ENCODE results near the gene HOXA13. TPM values are rescaled to one million over a fixed set of nuclear protein-coding genes. Genes with fewer than 3 reads are reported as not detected.

HOXA13 gene
- total RNA-seq, 5 donors from 2014 or later (not counting 1 experiment from before 2014, with no cell fraction given), result not detected

- no peak for ATAC-seq (replicated peaks in 1 of 4)
- Mint-ChIP-seq H3K27me3 (peaks cover 85 to 91% of the 10 kb centered on the region in 2 donors), H3K36me3 (no peaks in the 10 kb centered on the region), H3K9me3 (no peaks in the 10 kb centered on the region), H3K27ac (no peak overlapping the region), H3K4me3 (peak overlapping the region in 1 of 3 donors; percentile 71), H3K4me1 (peaks cover 18 to 23% (median 20%) of the 10 kb centered on the region in 3 donors)
- CTCF ChIA-PET, result interaction anchor here (0.6 to 1.4 kb wide), 7 partner anchors 9 to 810 kb away, joined by 3 to 7 read pairs (median 3); partner anchors contain the start of gene HOXA13 (in 1 of the 2)
- WGBS (ENCODE audit: insufficient coverage), result 40% methylated on average over 10 of the region's 11 CpGs
- H3K27me3 ChIP-seq (replicated peaks in 1 of 2; ENCODE audit: control insufficient read depth in 2 of 2, extremely low read depth in 1 of 2, insufficient read depth in 2 of 2, low read length in 1 of 2), result peaks cover 26 to 81% of the 10 kb centered on the region in 2 experiments
- no peak overlapping the region for H3K27ac ChIP-seq (ENCODE audit: low read length)
- H3K36me3 ChIP-seq (ENCODE audit: control insufficient read depth in 2 of 2, extremely low read depth in 1 of 2, insufficient read depth in 1 of 2, low read length in 1 of 2), result no peaks in the 10 kb centered on the region
- H3K4me1 ChIP-seq (ENCODE audit: control insufficient read depth in 1 of 2, extremely low read depth in 1 of 2, insufficient read depth in 2 of 2, low read length in 2 of 2), result peaks cover 2 to 28% of the 10 kb centered on the region in 2 experiments
- H3K9me3 ChIP-seq, result no peaks in the 10 kb centered on the region
- DNase-seq, result no peak
- POLR2A ChIA-PET, result no interaction called here
- peak overlapping the region in 1 of 2 donors; percentile 46 for H3K4me3 ChIP-seq (ENCODE audit: control insufficient read depth in 1 of 2, extremely low read depth in 1 of 2, low read length in 1 of 2)
Observed at GRCh38 chr7:27209933-27210440, 10.1 kb upstream of the HOXA13 start.

- no peak overlapping the region for H3K27ac ChIP-seq (ENCODE audit: low read length)
- H3K4me1 Mint-ChIP-seq, result peaks cover 27 to 33% (median 27%) of the 10 kb centered on the region in 3 donors
Observed at GRCh38 chr7:27208998-27209397, 9.1 kb upstream of the HOXA13 start.

GRCh38 chr7:27207348-27207985 is 7.6 kb upstream of the HOXA13 start:
- H3K36me3 Mint-ChIP-seq, result no peaks in the 10 kb centered on the region
- Histone ChIP-seq H3K27me3 (replicated peaks in 1 of 2; ENCODE audit: control insufficient read depth in 2 of 2, extremely low read depth in 1 of 2, insufficient read depth in 2 of 2, low read length in 1 of 2) (peaks cover 41 to 79% of the 10 kb centered on the region in 2 experiments), H3K4me1 (ENCODE audit: control insufficient read depth in 1 of 2, extremely low read depth in 1 of 2, insufficient read depth in 2 of 2, low read length in 2 of 2) (peaks cover 2 to 24% of the 10 kb centered on the region in 2 experiments), H3K9me3 (no peaks in the 10 kb centered on the region), H3K36me3 (ENCODE audit: control insufficient read depth in 2 of 2, extremely low read depth in 1 of 2, insufficient read depth in 1 of 2, low read length in 1 of 2) (no peaks in the 10 kb centered on the region), H3K4me3 (ENCODE audit: control insufficient read depth in 1 of 2, extremely low read depth in 1 of 2, low read length in 1 of 2) (no peak overlapping the region), H3K27ac (ENCODE audit: low read length) (no peak overlapping the region)
- H3K27me3 Mint-ChIP-seq, result peaks cover 87 to 93% of the 10 kb centered on the region in 2 donors
- ATAC-seq (replicated peaks in 1 of 4) (no peak), DNase-seq (no peak)
- H3K9me3 Mint-ChIP-seq, result no peaks in the 10 kb centered on the region
- H3K4me3 Mint-ChIP-seq, result no peak overlapping the region
- ChIA-PET POLR2A (no interaction called here), CTCF (interaction anchor here in 1 of 2 donors (0.5 to 0.6 kb wide), 2 partner anchors 122 to 286 kb away, joined by 3 read pairs; no protein-coding TSS in a partner anchor)
- WGBS (ENCODE audit: insufficient coverage), result no CpG with 5 or more reads among the region's 7 CpGs
- peaks cover 27 to 31% (median 31%) of the 10 kb centered on the region in 3 donors for H3K4me1 Mint-ChIP-seq
- no peak overlapping the region for H3K27ac Mint-ChIP-seq

More at GRCh38 chr7:27208998-27209397, 9.1 kb upstream of the HOXA13 start:
- Mint-ChIP-seq H3K4me3 (no peak overlapping the region), H3K9me3 (no peaks in the 10 kb centered on the region), H3K27ac (no peak overlapping the region), H3K27me3 (peaks cover 87 to 92% of the 10 kb centered on the region in 2 donors), H3K36me3 (no peaks in the 10 kb centered on the region)
- 90% methylated on average over 2 of the region's 4 CpGs for WGBS (ENCODE audit: insufficient coverage)
- H3K9me3 ChIP-seq, result no peaks in the 10 kb centered on the region
- no peaks in the 10 kb centered on the region for H3K36me3 ChIP-seq (ENCODE audit: control insufficient read depth in 2 of 2, extremely low read depth in 1 of 2, insufficient read depth in 1 of 2, low read length in 1 of 2)
- H3K27me3 ChIP-seq (replicated peaks in 1 of 2; ENCODE audit: control insufficient read depth in 2 of 2, extremely low read depth in 1 of 2, insufficient read depth in 2 of 2, low read length in 1 of 2), result peaks cover 33 to 81% of the 10 kb centered on the region in 2 experiments
- peaks cover 2 to 33% of the 10 kb centered on the region in 2 experiments for H3K4me1 ChIP-seq (ENCODE audit: control insufficient read depth in 1 of 2, extremely low read depth in 1 of 2, insufficient read depth in 2 of 2, low read length in 2 of 2)
- ChIA-PET POLR2A (interaction anchor here in 1 of 2 donors (0.8 kb wide), 1 partner anchor 491 kb away, joined by 15 read pairs; no protein-coding TSS in a partner anchor), CTCF (interaction anchor here (0.6 to 1.4 kb wide), 7 partner anchors 9 to 812 kb away, joined by 3 to 6 read pairs (median 4); partner anchors contain the start of gene HOXA13 (in 1 of the 2))
- ATAC-seq (replicated peaks in 1 of 4) (no peak), DNase-seq (no peak)
- H3K4me3 ChIP-seq (ENCODE audit: control insufficient read depth in 1 of 2, extremely low read depth in 1 of 2, low read length in 1 of 2), result no peak overlapping the region

- Mint-ChIP-seq H3K4me1 (peaks cover 40 to 46% (median 41%) of the 10 kb centered on the region in 3 donors), H3K27me3 (peaks cover 87 to 94% of the 10 kb centered on the region in 2 donors), H3K27ac (peak overlapping the region in 1 of 2 donors; percentile 17), H3K9me3 (no peaks in the 10 kb centered on the region), H3K36me3 (no peaks in the 10 kb centered on the region), H3K4me3 (peak overlapping the region in 1 of 3 donors; percentile 57)
- no peak overlapping the region for H3K27ac ChIP-seq (ENCODE audit: low read length)
- no peaks in the 10 kb centered on the region for H3K36me3 ChIP-seq (ENCODE audit: control insufficient read depth in 2 of 2, extremely low read depth in 1 of 2, insufficient read depth in 1 of 2, low read length in 1 of 2)
- ChIA-PET POLR2A (no interaction called here), CTCF (interaction anchor here in 1 of 2 donors (0.5 kb wide), 1 partner anchor 59 kb away, joined by 3 read pairs; no protein-coding TSS in a partner anchor)
- WGBS (ENCODE audit: insufficient coverage), result 5% methylated on average over 33 of the region's 52 CpGs
- ATAC-seq (replicated peaks in 1 of 4), result no peak
- no peak for DNase-seq
- H3K4me1 ChIP-seq (ENCODE audit: control insufficient read depth in 1 of 2, extremely low read depth in 1 of 2, insufficient read depth in 2 of 2, low read length in 2 of 2), result peaks cover 6 to 39% of the 10 kb centered on the region in 2 experiments
- peaks cover 36 to 85% of the 10 kb centered on the region in 2 experiments for H3K27me3 ChIP-seq (replicated peaks in 1 of 2; ENCODE audit: control insufficient read depth in 2 of 2, extremely low read depth in 1 of 2, insufficient read depth in 2 of 2, low read length in 1 of 2)
- H3K4me3 ChIP-seq (ENCODE audit: control insufficient read depth in 1 of 2, extremely low read depth in 1 of 2, low read length in 1 of 2), result peak overlapping the region in 1 of 2 donors; percentile 1
- H3K9me3 ChIP-seq, result no peaks in the 10 kb centered on the region
Observed at GRCh38 chr7:27205325-27206280, 5.7 kb upstream of the HOXA13 start.

- POLR2A ChIA-PET, result no interaction called here
- Mint-ChIP-seq H3K4me1 (peaks cover 39 to 45% (median 40%) of the 10 kb centered on the region in 3 donors), H3K27me3 (peaks cover 85 to 91% of the 10 kb centered on the region in 2 donors), H3K9me3 (no peaks in the 10 kb centered on the region), H3K36me3 (no peaks in the 10 kb centered on the region), H3K4me3 (peak overlapping the region in 1 of 3 donors; percentile 57), H3K27ac (no peak overlapping the region)
- Histone ChIP-seq H3K4me1 (ENCODE audit: control insufficient read depth in 1 of 2, extremely low read depth in 1 of 2, insufficient read depth in 2 of 2, low read length in 2 of 2) (peaks cover 6 to 40% of the 10 kb centered on the region in 2 experiments), H3K27ac (ENCODE audit: low read length) (no peak overlapping the region), H3K36me3 (ENCODE audit: control insufficient read depth in 2 of 2, extremely low read depth in 1 of 2, insufficient read depth in 1 of 2, low read length in 1 of 2) (no peaks in the 10 kb centered on the region), H3K9me3 (no peaks in the 10 kb centered on the region), H3K4me3 (ENCODE audit: control insufficient read depth in 1 of 2, extremely low read depth in 1 of 2, low read length in 1 of 2) (peak overlapping the region in 1 of 2 donors; percentile 1), H3K27me3 (replicated peaks in 1 of 2; ENCODE audit: control insufficient read depth in 2 of 2, extremely low read depth in 1 of 2, insufficient read depth in 2 of 2, low read length in 1 of 2) (peaks cover 37 to 84% of the 10 kb centered on the region in 2 experiments)
- DNase-seq (no peak), ATAC-seq (replicated peaks in 1 of 4) (no peak)
- CTCF ChIA-PET, result interaction anchor here in 1 of 2 donors (0.5 kb wide), 1 partner anchor 58 kb away, joined by 3 read pairs; no protein-coding TSS in a partner anchor
- 9% methylated on average over 41 of the region's 41 CpGs for WGBS (ENCODE audit: insufficient coverage)
Observed at GRCh38 chr7:27204851-27205322, 5.0 kb upstream of the HOXA13 start.
